22Rv1 (cell line): ENCODE measurements around the gene ATOH8.

Source experiments
- ZFX ChIP-seq: fragments of 450-650 bp; IDR thresholded peaks from 2 replicates; pipeline ENCODE4 v1.6.1; 2017; ENCODE audit warnings: antibody characterized with exemption, borderline replicate concordance
- TF ChIP-seq, protein P1 (sequence below): fragments of 450-650 bp; IDR thresholded peaks from 2 replicates; pipeline ENCODE4 v1.5.1; 2017; ENCODE audit warnings: mild to moderate bottlenecking

DNA sequence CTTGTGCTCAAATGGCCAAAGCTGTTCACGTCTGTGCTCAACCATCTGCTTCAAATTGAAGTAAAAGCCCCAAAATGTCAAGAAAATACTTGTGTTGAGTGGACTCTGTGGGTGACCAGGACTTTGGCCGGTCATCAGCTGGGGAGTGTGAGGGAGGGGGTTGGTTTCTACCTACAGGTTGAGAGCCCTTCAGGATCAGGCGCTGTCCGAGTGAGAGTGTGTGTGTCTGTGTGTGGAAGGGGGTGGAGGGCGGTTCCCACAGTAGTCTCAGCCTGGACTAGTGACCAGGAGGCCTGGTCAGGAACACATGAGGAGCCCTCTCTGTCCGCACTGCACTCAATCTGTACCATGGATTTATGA lies 34.2 kb downstream of the ATOH8 start:
- TF ChIP-seq, protein P1, sequence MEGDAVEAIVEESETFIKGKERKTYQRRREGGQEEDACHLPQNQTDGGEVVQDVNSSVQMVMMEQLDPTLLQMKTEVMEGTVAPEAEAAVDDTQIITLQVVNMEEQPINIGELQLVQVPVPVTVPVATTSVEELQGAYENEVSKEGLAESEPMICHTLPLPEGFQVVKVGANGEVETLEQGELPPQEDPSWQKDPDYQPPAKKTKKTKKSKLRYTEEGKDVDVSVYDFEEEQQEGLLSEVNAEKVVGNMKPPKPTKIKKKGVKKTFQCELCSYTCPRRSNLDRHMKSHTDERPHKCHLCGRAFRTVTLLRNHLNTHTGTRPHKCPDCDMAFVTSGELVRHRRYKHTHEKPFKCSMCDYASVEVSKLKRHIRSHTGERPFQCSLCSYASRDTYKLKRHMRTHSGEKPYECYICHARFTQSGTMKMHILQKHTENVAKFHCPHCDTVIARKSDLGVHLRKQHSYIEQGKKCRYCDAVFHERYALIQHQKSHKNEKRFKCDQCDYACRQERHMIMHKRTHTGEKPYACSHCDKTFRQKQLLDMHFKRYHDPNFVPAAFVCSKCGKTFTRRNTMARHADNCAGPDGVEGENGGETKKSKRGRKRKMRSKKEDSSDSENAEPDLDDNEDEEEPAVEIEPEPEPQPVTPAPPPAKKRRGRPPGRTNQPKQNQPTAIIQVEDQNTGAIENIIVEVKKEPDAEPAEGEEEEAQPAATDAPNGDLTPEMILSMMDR: no peak
- TF ChIP-seq ZFX: no peak
